HG03439 (cell line): ENCODE results near the gene CELF2.

Experiments used
- ATAC-seq: cut with Tn5 transposase; IDR thresholded peaks from one replicate; pipeline ENCODE4 v1.9.1; 2021; ENCODE audit warnings: mild to moderate bottlenecking, moderate library complexity; ENCODE audit not compliant: unreplicated experiment

CELF2 gene

DNA sequence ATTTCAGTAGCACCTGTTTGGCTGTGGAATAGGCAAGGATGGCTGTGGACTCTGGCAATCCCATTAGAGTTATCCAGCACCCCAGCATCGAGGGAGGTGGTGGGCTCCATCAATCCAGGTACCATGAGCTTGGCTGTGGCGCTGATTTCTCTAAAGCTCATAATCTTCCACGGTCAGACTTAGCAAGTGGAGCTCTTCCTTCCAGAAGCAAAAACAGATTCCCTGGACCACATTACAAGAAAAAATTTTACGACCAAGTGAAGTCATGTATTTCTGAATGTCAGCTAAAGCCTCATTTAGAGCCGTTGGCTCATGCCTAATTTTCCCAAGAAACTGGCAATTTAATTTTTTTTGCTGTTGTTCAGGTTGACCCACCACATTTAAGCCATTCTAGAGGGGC, 135.1 kb downstream of the CELF2 start:
- ATAC-seq, result no peak

DNA sequence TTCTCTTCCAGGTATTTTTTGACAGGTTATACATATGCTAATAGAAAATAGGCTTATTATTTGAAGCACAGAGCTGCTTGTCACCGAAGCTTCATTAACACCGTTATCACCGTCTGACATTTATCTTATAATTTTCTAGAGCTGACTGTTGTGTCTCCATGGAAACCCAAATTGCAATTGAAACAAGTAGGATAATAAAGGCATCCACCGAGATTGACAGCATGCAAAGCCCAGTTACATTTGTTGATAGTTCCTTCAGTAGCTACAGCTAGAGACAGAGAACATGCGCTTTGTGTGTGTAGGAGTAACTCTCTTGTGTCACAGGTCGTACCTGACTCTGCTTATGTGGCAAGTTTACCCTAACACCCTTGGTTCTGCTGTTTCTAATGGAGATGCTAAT, 135.6 kb downstream of the CELF2 start:
- ATAC-seq, result no peak

DNA sequence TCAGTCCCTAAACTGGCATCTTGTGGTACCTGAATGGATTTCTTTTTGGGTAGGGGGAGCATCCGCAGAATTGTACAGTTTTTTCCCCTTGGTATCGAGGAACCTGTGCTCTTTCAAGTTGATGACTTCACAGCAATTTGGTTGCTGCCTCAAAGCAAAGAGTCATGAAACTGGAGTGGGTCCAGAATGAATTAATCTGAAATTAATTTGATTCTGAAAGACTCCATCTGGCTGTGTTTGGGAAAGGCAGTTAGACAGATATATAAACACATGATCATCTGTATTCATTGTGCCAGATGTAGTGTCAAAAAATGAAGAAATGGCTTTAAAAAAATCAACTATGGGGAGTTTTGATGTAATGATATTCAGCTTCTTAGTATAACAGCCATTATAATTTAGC, 136.1 kb downstream of the CELF2 start:
- no peak for ATAC-seq

DNA sequence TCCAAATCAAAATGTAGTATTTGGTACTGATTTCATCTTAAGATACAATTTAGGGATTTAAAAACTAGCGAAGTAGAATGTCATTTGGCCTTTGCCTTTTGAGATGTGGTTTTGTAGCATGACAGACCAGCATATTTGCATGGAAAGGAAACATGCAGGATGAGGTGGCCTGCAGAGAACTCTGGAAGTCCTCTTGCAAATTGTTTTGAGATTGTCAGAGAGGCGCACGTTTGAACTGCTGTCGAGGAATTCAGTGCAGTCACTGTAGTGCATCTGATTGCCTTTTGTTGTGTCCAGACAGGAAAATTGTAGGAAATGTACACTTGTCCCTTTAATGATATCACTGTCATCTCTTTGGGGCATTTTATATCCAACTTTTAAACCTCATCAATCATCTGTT, 136.7 kb downstream of the CELF2 start:
- no peak for ATAC-seq

- no peak for ATAC-seq
Measured at GRCh38 chr10:11154849-11155498, 137.3 kb downstream of the CELF2 start.

DNA sequence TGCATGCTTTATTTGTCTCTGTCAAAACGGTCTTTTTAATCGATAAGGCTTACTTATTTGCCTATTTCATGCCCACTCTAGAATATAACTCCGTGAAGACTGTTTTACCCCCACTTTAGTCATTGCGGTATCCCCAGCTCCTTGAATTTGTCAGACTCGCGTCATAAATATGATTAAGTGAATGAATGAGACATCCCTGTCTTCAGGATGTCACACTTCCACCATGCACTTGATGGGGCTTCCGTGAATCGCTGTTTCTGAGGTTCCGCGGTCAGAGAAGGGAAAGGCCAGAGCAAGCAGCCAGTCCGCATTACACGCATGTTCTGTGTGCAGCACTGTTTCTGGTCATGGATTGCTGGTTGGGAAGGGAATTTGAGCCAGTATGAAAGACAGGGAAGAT, 138.8 kb downstream of the CELF2 start:
- ATAC-seq, result no peak

DNA sequence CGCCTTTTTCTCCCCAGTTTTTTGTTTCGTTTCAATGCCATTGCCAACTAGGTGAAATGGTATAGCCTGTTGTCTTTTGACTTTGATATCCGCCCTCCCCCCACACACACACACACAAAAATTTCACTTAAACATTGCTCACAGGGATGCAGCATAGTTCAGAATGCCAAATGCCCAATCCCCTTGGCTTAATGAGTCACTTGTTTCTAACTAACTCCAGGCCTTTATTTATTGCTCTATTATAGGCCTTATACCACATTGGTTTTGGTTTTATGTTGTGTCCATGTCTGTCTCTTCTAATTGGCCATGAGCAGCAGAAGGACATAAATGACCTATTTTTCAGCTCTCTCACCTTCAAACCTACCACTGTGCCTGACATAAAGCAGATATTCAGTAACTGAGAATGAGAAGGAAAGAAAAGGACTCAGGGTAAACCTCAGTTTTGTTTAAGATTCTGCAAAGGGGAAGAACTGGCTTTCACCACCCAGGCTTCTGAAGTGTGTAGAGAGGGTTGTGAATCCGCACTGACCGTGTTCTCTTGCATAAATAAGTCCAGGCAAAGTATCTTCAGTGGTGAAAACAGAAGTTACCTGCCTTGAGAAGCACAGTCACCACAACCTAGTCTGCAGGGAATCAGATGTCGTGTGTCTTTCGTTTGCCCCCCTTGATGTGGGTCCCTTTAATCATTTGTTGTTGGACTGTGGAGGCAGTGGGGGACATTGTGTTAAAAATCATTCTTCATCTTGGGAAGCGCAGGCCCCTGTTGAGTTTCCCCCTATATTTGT, 139.8 kb downstream of the CELF2 start:
- ATAC-seq, result no peak

GRCh38 chr10:11158080-11158479, 140.4 kb downstream of the CELF2 start:
- ATAC-seq, result no peak

GRCh38 chr10:11159543-11160215, 142.0 kb downstream of the CELF2 start:
- ATAC-seq, result no peak

DNA sequence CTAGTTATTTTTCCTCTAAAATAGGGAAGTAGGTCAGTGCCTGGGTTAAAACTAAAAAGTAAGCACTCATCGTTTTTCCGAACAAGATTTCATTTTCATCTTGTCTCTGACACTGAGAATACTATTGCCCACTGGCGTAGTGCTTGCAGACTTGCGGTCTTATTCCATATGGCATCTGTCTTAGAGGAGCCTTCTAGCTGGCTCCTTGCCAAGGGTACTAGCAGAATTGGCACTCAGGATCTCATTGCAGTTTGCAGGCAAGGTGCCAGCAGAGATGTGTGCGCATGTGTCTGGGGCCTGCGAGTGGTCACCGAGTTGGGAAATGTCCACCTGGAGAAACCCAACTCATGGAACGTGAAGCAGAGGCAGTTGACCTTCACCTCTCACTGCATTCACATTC, 143.4 kb downstream of the CELF2 start:
- ATAC-seq, result no peak

GRCh38 chr10:11161910-11162309, 144.2 kb downstream of the CELF2 start:
- no peak for ATAC-seq

DNA sequence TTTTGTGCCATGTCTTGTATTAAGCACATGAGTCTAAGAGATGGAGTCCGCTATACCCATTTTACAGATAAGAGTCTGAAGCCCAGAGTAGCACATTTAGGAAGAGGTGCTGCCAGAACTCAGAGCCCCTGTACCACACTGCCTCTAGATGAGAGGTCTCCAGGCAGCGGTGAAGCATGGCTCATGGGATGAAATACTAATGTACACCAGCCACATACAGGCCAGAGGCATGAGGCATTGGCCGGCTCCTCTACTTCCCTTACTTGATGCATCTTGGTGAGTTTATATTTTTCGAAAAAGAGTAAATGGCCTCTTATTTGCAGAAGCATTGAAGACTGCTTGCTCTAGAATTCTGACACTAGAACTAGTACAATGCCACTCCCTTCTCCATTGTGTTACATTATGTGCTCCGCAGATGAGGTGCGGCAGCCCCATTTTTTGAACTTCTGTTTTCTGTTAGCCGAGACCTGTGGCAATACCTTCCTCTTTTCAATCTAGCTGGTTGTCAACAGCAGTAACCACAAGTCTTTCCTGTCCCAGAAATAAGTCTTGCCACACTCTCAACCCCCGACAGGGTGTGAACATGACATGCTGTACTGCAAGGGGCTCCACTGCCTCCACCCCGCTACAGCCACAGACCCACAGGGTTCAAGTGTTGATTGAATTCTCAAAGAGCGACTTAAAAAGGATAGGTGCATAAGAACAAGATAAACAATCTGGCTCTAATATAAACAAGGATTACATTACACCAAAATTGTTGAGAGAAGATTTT, 145.3 kb downstream of the CELF2 start:
- ATAC-seq, result peak; percentile 56

DNA sequence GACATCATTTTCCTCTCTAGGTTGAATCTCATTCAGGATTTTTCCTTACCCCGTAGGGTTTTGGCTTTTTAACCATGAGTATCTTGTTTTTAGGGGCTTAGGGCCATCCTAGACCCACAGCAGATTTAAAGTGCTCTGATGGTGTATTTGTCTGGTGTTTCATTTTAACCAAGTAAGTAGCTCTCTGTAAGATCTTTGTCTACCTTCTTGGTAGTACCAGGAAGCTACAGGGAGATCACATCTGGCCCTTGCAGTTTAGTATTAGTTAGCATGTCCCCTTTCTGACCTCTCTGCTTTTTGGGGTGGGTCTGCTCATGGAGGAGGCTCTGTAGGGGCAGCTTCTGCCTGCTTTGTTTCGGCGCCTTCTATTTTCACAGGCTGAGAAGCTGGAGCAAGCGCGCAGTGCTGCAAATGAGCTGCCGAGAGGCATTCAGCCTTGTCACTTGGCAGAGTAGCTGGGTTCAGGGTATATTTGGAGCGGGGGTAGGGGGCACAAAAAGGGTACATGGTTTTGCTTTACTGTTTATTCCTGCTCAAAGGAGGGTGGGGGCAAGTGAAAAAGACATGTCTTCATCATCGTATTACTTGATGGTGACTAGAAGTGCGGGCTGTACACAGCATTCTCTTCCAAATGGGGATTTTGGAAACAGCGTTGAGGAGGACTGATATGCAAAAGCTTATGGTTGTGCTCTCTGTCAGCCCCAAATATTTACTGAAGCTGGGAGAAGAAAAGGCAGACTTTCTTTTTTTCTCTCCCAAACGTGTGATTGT, 146.3 kb downstream of the CELF2 start:
- ATAC-seq, result no peak

DNA sequence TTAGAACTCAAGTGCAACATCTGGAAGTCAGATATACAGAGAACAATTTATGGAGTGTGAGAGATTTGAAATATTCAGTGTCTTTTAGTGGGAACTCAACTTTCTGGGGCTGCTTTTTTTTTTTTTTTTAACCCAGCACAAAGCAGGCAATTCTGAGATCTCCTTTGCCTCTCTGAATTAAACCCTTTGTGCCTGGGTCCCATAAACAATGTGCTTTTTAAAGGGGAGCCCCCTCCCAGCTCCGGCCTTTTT, 146.8 kb downstream of the CELF2 start:
- ATAC-seq, result no peak

DNA sequence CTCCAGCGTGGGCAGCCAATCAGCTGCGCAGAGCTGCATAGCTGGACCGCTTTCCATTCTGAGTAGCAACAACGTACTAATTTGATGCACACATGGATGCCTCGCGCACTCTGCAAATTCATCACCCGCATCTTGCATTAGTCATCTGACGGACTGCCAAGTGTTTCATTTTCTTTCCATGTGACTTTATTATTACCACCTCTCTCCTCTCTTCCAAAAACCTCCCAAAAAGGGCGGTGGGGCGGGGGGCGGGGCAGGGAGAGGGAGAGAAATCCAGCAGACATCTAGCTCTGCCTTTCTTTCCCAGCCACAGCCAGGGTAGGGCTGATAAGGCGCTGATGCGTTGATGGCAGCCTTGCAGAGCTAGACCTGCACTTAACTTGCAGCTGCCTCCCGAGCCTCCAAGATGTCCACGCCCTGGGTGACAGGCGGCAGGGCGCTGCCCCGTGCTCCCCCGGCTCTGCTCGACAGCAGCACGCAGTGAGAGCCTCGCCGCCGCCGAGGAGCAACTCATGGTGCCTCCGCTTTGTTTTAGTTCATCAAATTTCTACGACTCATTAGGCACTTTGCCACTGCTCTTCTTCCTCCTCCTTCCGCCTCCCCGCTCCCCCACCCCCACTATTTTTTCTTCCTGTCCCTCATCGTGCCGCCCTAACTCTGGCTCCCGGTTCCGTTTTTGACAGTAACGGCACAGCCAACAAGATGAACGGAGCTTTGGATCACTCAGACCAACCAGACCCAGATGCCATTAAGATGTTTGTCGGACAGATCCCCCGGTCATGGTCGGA, 147.3 kb downstream of the CELF2 start:
- peak; percentile 31 for ATAC-seq

DNA sequence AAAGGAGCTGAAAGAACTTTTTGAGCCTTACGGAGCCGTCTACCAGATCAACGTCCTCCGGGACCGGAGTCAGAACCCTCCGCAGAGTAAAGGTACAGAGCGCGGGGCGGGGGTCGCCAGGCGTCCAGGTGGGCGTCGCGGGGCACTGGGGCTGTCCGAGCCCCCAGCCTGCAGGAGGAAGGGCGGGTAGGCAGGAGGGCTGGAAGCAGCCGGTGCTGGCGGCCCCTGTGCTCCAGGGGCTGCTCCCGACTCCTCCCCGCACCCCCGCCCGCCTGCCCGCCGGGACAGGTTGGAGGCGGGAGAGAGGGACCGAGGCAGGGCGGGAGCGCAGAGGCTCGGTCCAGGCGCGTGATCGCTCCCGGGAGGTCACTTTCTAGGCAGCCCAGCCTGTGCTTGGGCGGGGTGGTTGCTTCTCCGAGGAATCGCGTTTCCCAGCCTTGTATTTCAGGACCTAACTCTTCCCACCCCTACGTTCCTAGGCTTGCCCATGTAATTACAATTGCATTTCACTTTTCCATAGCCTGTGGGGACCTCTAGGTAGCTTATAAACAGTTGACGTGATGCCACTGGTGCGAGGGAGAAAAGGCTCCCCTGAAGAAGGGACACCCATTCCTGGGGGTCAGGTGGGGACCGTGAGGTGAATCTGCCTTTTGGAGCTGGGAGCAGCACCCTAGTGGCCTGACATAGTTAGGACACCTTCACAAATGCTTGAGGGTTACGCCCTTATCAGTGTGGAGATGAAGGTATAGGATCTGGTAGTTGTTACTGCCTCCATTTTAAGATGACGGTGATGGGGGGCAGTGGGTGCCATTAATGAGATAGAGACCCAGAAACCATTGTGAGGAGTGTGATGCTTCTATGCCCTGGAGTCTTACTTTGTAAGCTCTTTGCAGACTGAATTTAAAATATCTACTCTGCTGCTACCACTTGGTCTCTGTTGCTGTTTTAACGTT, 148.2 kb downstream of the CELF2 start:
- peak; percentile 50 for ATAC-seq

DNA sequence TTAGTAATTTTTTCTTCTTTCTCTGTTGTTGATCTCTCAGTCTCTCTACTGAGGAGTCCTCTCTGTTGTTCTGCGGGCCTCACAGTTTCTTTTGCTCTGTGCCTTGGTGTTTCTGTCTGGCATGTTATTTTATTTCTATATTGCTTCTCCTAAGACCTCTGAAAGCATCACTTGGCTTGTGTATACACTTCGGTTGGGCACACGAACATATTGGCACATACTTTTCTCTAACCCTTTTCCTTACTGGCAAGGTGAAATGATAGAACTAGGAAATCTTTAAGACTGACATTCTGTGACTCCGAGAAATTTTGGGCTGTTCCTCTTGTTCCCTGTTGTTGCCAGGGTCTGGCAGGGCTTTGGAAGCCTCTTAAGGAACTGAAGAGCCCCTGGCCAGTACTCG, 148.9 kb downstream of the CELF2 start:
- no peak for ATAC-seq

DNA sequence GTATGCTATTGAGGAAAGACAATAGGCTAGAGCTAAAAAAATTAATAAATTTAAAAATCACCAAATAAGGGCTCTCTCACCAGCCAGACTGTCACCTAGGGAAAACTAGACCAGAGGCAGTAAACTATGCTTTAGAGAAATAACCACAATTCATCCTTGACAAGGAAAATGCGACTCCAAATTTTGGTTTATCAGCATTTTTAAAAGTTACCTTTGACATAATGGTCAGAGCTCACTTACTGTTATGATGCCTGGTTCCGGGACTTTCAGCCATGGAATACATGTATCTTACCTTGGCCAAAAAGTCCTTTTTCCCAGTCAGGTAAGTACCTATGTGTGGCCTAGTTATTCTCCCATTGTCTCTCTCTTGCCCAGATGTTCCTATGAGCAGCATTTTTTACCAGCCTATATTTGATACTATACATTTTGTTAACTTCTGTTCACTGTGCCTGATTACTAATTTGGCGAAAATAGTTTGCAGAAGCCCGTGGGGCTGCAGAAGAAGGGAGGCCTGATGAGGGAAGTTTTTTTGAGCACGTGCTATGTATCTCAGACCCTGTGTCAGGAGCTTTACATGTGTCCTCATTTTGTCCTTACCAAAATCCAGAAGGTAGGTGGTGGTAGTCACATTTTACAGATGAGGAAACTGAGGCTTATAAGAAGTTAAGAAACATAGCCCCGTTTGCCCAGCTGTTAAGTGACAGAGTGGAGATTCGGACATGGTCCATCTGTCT, 149.7 kb downstream of the CELF2 start:
- ATAC-seq, result no peak
